ENCODE results near the gene WSCD1.

Gene WSCD1

DNA sequence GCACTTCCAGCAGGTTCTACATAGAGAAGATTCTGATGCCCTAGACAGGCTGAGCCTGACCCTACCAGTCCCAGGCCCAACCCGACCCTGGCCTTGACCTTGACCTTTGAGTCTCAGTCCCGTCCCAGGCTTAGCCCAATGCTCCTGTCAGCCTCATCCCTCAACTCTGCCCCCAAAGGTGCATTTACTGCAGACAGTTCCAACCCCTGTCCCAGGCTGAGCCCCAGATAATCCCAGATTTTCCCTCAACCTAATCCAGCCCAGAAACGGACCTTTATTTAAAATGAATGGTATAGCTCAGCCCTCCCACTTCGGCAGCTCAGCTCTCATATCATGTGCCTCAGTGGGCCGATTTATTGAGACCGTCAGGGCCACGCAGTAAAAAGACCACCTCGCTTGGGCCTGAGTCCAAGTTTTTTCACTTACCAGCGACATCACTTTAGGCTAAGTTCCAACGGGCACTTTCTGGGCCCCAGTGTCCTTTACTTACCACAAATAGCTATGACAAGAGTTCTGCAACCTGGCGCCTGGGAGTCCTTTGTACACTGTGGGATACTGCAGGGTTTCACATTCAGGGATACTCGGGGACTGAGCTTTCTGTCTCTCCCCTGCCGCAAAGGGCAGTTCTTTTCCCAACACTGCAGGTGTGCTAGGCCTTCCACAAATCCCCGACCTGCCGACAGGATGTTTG is 89.5 kb downstream of the WSCD1 start:
- no peak for DNase-seq (ENCODE audit: low read depth, low spot score)

DNA sequence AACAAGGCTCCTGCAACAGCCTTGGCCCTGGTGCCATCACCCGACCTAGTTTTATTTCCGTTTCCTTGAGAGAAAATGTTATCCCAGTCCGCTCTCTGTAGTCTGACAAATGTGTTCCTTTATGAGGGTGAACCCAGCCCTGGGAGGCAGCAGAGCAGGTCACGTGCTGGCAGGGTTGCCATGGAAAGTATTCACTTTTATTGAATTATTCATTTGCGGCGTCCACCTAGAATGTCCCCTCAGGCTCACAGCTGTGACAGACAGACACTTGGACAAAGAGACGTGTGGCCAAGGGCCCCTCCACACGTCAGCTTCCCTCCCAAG is 90.0 kb downstream of the WSCD1 start:
- DNase-seq (ENCODE audit: low read depth, low spot score), result peak; percentile 57

DNA sequence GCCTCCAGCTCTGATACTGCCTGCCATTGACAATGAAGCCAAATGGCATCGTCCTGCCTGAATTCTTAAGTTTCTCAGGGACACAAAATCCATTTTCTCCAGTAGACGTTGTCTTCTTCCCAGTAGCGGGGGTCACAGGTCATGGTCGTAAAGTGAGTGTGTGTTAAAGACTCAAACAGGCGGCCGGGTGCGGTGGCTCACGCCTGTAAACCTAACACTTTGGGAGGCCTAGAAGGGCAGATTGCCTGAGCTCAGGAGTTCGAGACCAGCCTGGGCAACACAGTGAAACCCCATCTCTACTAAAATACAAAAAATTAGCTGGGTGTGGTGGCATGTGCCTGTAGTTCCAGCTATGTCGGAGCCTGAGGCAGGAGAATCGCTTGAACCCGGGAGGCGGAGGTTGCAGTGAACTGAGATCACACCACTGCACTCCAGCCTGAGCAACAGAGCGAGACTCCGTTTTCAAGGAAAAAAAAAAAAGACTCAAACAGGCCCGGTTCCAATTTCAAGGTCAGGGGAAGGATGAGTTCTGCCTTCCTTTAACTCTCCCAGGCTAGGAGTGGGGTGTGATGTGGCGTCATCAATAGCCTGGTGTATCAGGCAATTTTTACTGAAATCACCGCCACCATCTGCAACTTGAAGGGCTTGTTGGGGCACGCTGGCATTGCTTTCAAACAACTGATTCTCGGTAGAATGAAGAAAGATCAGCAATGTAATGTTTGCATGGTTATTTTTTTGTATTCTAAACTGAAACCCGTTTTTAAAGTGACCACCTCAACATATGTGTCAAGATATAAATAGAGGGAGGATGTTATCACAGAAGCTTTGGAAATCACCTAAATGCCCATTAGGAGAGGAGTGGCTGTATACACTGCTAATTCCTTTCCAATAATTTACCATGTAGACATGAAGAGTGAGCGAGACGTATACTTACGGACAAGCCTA is 91.0 kb downstream of the WSCD1 start:
- no peak for DNase-seq (ENCODE audit: low read depth, low spot score)

DNA sequence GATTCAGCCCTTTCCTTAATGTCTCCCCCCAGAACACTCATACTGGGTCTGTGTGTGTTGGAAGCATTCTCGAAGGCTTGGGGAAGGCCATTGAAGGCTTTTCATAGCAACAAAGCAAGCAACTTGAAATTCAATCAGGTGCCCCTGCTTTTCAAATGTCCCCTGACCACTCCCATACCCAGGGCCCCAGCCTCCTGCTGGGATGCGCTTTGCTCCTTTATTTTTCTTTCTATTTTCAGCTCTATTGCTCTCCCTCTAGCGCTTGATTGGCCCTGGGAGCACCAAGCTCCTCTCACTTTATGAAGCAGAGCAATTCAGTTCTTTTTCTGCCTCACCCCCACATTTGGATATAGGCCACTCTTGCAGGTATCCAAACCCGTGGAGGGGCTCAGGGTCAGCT is 92.0 kb downstream of the WSCD1 start:
- no peak for DNase-seq (ENCODE audit: low read depth, low spot score)

DNA sequence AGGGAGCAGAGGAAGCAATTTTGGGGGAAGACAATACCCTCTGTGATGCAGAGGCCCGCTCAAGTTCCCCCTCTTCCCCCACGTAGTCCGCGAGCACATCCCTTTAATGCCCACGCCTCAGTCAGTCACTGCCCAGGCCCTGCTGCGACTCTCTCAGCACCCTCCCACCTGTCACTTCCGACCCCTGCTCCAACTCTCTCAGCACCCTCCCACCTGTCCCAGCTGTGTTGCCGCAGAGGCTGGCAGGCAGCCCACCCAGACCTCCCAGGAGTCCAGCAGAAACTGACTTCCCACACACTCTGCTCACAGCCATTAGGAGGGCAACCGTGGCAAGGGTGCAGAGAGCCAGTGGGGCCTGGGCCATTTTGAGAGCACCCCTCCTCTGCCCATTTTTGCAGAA is 92.7 kb downstream of the WSCD1 start:
- DNase-seq (ENCODE audit: low read depth, low spot score), result peak; percentile 13

DNA sequence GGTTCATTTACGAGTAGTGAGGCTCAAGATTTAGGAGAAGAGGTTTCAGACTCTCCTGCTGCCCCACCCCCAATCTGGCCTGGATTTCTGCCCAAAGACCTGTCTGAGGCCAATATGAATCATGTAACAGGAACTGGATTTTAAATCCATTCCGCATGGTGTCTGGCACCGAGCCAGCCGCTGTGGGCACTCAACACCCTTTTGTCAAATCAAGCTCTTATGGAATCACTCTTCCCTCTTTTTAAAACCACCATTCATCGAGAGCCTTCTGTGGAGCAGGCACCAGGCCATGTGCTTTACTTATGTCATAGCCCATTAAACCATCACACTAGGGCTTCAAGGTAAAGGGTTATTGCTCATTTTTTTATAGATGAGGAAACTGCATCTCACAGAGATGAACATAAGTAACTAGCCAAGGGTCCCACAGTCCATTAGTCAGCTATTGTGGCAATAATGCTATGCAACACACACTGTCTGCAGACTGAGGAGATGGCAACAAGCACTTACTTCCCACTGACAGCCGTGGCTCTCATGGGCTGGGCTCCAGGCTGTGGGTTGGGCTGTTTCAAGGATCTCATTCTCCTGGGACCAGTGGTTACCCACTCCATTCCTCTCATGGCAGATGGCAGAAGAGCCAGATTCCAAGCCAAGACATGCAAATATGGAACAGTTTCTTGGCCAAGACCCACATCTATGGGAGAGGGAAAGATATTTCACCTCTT is 93.6 kb downstream of the WSCD1 start:
- peak; percentile 79 for DNase-seq (ENCODE audit: low read depth, low spot score)

DNA sequence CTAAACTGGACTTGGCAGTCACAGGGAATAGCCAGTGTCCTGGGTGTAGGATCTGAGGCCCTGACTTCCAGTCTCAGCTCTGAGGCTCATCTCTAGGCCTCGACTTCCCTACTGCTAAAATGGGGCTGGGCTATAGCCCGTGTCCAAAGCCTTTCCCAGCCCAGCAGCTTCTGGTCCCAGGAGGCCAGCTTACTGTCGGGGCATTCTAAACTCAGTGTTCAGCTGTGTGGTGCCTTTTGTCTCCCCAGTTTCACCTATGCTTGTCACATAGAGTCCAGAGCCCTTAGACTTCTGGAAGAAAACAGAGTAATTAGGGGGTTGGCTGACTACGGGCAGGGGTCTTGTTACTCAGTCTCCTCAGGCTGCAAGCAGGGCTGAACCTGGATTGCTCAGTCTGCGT is 94.8 kb downstream of the WSCD1 start:
- DNase-seq (ENCODE audit: low read depth, low spot score), result no peak

DNA sequence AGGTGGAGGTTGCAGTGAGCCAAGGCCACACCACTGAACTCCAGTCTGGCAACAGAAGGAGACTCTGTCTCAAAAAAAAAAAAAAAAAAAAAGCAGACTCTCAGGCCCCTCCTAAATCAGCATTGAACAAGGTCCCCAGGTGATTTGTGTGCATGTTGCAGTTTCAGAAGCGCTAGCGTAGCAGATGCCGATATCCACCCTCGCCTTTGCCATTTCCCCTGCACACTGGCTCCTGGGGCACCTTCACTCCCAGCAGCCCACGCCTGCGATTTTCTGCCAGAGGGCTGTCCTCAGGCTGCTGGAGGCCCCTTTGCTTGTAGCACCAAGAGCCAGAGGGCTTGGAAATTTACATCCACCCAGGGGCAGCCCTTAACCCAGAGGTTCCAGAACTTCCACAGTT is 95.6 kb downstream of the WSCD1 start:
- DNase-seq (ENCODE audit: low read depth, low spot score), result no peak

DNA sequence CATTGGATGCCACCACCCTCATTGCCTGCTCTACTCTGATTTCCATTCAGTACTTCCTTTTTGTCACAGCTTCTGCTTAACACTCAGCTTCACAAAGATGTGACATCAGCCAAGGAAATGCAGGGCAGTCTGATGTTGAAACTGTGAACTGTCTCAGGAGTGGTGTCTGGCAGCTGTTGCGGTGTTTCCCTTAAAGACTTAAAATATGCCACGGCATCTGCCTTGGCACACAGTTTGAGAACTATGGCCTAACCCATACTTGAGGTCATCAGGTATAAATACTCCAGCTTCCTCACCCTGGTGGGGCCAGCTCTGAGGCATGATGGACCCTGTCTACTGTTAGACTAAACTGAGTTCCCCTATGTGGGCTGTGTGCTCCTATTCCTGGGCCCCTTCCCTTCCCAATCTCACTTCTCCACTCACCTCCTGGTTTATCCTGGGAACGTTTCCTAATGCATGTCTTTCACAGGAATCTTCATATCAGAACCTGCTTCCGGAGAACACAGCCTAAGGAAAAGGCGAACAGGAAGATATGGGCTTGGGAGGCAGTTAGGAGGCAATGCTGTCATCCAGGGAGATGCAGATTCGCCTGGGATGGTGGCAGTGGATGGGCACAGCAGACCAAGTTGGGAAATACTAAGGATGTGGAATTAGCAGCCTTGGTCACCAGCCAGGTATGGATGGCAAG is 96.5 kb downstream of the WSCD1 start:
- DNase-seq (ENCODE audit: low read depth, low spot score), result no peak

DNA sequence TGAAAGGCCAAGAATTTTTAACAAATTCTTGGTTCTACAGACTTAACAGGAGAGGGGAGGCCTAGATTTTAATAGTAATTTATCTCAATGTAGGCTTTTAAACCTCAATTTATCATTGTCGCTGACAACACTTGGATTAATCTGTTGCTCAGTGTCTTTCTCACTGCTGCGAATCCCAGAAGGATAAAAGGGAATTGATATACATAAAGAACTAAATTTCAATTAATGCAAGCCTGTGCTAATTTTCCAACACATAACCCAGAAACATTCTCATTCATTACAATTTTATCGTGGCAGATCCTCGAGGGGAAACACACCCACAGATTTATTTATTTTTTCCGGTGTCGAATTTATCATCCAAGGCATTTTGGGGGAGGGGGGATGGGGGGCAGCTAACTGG is 98.1 kb downstream of the WSCD1 start:
- DNase-seq (ENCODE audit: low read depth, low spot score), result no peak

DNA sequence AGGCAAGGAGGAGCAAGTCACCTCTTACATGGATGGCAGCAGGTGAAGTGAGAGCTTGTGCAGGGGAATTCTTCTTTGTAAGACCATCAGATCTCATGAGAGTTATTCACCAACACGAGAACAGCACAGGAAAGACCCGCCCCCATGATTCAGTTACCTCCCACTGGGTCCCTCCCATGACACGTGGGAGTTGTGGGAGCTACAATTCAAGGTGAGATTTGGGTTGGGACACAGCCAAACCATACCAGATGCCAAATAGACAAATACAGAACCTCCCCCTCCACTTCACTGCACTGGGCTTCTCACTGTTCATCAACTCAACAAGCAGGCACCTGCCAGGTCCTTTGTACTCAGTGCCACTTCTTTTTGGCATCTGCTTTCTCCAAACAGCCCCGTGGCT is 100.2 kb downstream of the WSCD1 start:
- DNase-seq (ENCODE audit: low read depth, low spot score), result no peak

DNA sequence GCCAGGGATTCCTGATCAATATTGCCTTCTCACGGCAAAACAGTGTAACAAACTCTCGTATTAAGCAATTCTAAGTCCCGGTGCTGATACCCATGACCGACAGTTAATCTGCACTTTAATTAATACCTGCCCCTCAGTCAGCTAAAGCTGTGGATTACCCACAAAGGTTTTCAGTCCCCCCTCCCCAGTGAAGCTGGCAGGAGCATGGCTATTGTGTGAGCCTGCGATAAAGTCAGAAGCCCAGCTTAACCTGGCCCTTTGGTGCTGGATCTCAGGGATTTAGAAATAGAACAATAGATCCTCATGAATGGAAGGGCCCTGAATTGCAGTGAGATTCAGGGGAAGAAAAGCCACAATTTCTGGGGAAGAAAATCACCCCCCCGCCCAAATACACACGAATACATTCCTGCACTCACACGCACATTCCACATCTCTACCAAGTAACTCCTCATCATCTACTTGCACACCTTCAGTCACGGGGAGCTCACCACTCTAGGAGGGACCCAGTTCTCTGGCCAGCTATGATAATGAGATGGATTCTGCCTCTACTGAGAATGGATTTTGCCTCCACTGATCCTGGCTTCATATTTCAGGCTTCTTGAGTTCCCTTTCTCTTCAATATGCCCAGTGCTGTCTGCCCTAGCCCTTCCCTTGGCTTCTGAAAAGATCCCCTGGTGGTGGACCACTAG is 102.6 kb downstream of the WSCD1 start:
- DNase-seq (ENCODE audit: low read depth, low spot score), result no peak

DNA sequence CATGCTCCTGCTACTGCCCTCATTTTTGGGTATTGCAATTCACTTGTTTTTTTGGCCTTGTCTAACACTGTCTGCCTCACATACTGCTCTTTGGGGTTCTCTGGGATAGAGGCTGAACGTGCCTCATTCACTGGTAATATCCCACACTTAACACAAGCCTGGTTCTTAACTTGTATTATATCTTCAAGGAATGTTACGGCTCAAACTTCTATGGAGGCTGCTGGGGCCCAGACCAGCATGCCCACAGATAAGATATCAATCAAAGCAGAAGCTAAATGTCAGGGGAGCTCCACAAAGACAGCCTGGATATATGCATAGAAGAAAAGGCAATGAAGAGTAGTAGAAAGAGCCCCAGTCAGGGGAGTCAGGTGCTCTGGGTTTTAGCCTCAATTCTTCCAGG is 103.5 kb downstream of the WSCD1 start:
- no peak for DNase-seq (ENCODE audit: low read depth, low spot score)
